ENCODE results near the gene SLC1A6.

DNA sequence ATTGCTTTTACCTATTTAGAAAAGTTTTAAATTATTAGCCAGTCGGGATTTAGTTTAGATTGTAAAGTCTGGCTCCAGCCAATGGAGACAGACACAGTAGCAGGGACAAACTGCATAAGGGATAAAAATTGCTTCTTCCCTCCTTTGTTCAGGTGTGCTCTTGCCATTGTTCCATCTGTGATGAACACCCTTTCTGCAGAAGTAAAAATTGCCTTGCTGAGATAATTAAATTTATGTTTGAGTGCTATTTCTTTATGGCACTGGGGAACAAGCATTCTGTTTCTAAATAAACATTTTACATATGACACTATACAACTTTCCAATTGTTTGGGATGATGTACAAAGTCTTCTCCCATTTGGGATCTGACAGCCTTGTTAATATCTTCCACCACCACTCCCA, 20.4 kb downstream of the SLC1A6 start:
- TF ChIP-seq, protein P1, sequence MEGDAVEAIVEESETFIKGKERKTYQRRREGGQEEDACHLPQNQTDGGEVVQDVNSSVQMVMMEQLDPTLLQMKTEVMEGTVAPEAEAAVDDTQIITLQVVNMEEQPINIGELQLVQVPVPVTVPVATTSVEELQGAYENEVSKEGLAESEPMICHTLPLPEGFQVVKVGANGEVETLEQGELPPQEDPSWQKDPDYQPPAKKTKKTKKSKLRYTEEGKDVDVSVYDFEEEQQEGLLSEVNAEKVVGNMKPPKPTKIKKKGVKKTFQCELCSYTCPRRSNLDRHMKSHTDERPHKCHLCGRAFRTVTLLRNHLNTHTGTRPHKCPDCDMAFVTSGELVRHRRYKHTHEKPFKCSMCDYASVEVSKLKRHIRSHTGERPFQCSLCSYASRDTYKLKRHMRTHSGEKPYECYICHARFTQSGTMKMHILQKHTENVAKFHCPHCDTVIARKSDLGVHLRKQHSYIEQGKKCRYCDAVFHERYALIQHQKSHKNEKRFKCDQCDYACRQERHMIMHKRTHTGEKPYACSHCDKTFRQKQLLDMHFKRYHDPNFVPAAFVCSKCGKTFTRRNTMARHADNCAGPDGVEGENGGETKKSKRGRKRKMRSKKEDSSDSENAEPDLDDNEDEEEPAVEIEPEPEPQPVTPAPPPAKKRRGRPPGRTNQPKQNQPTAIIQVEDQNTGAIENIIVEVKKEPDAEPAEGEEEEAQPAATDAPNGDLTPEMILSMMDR (IDR thresholded peaks at IDR 0.05): no peak
- TF ChIP-seq POLR2A (IDR thresholded peaks at IDR 0.05): no peak
